Measurements from ENCODE around the gene ZSCAN30.

The ZSCAN30 gene

DNA sequence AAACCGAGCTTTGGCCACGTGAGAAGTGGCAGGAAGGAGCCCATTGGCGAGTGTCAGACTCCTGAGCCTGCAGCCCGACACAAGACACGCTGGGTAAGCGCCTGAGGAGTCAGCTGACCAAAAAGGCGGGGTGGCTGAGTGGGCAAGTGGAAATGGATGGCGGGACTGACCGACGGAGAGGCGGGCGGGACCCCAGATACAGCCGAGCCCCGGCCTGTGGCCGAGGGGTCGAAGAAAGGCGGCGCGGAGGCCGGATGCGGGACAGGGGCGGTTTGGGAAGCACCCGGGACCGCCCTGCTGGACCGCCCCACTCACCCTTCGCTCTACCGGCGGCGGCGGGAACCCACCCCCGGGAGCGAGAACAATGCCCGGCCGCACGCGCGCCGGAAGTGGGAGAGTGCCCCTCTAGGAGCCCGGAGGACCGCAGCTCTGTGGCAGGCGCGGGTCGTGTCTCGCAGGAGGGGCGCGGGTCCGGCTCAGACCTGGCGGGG lies 22.8 kb downstream of the ZSCAN30 start:
- FAIRE-seq, result no peak
- TF ChIP-seq TAF1 (IDR thresholded peaks at IDR 0.05; ENCODE audit: low read depth, low read length) (no peak), SPI1 (IDR thresholded peaks at IDR 0.05; ENCODE audit: low read depth, low read length) (no peak), POU2F2 (IDR thresholded peaks at IDR 0.05; ENCODE audit: low read depth, low read length) (no peak), POLR2A (IDR thresholded peaks at IDR 0.05; ENCODE audit: low read depth, low read length) (no peak), POLR2AphosphoS5 (IDR thresholded peaks at IDR 0.05; ENCODE audit: low read depth, low read length) (no peak)
- DNase-seq (ENCODE audit: insufficient read length, low spot score), result peak; percentile 33

DNA sequence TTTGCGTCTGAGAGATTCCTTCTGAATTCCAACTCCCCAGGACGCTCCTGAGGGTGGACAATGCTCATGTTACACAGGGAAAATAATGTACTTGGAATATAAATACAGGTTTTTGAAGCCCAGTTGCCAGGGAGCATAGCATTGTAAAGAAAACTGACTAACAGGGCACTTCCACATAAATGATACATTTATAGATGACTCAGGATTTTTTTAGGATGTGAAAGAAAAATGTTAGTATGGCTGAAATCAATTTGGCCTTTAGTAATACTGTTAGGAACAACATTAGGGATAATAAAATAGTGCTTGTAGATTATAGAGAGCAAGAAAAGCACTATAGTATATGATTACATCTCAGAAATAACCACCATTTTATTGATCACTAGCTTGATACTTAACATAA lies 25.6 kb downstream of the ZSCAN30 start:
- no peak for TF ChIP-seq PAX5 (IDR thresholded peaks at IDR 0.05; ENCODE audit: insufficient read depth, low read length, severe bottlenecking)
- TF ChIP-seq POU2F2 (IDR thresholded peaks at IDR 0.05; ENCODE audit: low read depth, low read length), result no peak
- no peak for TF ChIP-seq POLR2AphosphoS5 (IDR thresholded peaks at IDR 0.05; ENCODE audit: low read depth, low read length)
- TF ChIP-seq TAF1 (IDR thresholded peaks at IDR 0.05; ENCODE audit: low read depth, low read length), result no peak
- no peak for TF ChIP-seq SPI1 (IDR thresholded peaks at IDR 0.05; ENCODE audit: low read depth, low read length)
- TF ChIP-seq POLR2A (IDR thresholded peaks at IDR 0.05; ENCODE audit: low read depth, low read length), result no peak
- FAIRE-seq, result no peak
- no peak for DNase-seq (ENCODE audit: insufficient read length, low spot score)

DNA sequence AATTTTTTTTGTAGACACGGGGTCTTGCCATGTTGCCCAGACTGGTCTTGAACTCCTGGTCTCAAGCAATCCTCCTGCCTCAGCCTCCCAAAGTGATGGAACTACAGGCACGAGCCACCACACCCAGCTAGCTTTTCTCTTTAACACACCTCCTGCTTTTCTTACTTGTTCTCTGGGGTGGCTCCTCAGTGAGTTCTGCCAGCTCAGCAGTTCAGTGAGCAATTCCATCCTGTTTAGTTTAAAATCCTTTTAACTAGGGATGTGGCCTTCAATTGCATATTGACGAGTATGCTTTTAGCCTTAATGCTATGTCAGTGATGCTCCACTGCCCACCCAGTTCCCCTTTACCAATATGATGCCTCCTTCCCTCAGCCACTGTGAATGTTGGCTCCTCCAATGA lies 33.1 kb downstream of the ZSCAN30 start:
- TF ChIP-seq POLR2AphosphoS5 (IDR thresholded peaks at IDR 0.05; ENCODE audit: low read depth, low read length) (no peak), POU2F2 (IDR thresholded peaks at IDR 0.05; ENCODE audit: low read depth, low read length) (no peak), POLR2A (IDR thresholded peaks at IDR 0.05; ENCODE audit: low read depth, low read length) (no peak), SPI1 (IDR thresholded peaks at IDR 0.05; ENCODE audit: low read depth, low read length) (no peak), TAF1 (IDR thresholded peaks at IDR 0.05; ENCODE audit: low read depth, low read length) (no peak), PAX5 (IDR thresholded peaks at IDR 0.05; ENCODE audit: insufficient read depth, low read length, severe bottlenecking) (no peak)
- DNase-seq (ENCODE audit: insufficient read length, low spot score) (no peak), FAIRE-seq (no peak)

DNA sequence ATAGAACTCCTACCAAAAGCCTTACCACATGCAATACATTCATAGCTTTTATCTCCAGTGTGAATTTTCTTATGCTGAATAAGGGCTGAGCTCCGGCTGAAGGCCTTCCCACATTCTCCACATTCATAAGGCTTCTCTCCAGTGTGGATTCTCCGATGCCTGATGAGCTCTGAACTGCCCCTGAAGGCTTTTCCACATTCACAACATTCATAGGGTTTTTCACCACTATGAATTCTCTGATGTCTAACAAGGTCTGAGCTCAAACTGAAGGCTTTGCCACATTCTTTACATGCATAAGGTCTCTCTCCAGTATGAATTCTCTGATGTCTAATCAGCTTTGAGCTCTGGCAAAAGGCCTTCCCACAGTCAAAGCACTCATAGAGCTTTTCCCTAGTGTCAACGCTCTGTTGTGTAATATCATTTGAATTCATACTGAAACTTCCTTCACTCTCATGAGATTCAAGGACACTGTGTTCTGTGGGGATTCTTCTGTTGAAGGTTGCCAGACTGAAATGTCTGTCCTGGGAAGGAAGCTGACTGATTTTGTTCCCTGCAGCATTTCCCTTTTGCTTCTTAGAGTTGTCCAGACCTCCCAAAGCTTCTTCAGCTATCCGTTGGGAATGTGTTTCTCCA lies 36.3 kb downstream of the ZSCAN30 start:
- DNase-seq (ENCODE audit: insufficient read length, low spot score), result no peak
- TF ChIP-seq PAX5 (IDR thresholded peaks at IDR 0.05; ENCODE audit: insufficient read depth, low read length, severe bottlenecking) (no peak), POLR2AphosphoS5 (IDR thresholded peaks at IDR 0.05; ENCODE audit: low read depth, low read length) (no peak), SPI1 (IDR thresholded peaks at IDR 0.05; ENCODE audit: low read depth, low read length) (no peak), POU2F2 (IDR thresholded peaks at IDR 0.05; ENCODE audit: low read depth, low read length) (no peak), POLR2A (IDR thresholded peaks at IDR 0.05; ENCODE audit: low read depth, low read length) (no peak), TAF1 (IDR thresholded peaks at IDR 0.05; ENCODE audit: low read depth, low read length) (no peak)
- no peak for FAIRE-seq

DNA sequence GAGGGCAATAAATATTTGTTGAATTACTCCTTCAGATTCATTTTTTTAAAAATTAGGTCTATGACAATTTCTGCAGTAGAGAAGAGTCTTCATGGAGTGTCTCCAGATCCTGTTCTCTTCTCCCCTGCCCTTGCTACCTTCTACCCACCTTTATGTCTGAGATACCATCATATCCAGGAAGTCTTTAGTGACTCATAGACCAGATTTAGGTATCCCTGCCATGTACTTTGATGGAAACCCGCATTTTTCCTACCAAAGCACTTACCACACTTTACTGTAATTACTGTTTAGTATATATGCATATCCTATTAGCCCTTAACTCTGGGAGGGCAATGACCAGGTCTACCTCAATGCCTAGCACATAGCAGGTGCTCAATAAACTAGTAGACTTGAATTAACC lies 37.6 kb downstream of the ZSCAN30 start:
- no peak for FAIRE-seq
- TF ChIP-seq POLR2A (IDR thresholded peaks at IDR 0.05; ENCODE audit: low read depth, low read length) (no peak), POU2F2 (IDR thresholded peaks at IDR 0.05; ENCODE audit: low read depth, low read length) (no peak)
- DNase-seq (ENCODE audit: insufficient read length, low spot score), result no peak

DNA sequence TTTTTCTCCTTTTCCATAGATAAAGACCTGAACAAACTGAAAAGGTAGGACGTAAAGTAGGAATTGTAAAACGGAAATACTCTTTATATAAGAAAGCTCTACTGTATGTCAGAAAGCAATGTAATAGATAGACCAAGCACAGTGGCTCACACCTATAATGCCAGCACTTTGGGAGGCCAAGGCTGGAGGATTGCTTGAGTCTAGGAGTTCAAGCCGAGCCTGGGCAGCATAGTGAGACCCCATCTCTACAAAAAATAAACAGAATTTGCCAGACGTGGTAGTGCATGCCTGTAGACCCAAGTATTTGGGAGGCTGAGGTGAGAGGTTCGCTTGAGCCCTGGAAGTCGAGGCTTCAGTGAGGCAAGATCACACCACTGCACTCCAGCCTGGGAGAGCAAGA lies 41.6 kb downstream of the ZSCAN30 start:
- no peak for TF ChIP-seq SPI1 (IDR thresholded peaks at IDR 0.05; ENCODE audit: low read depth, low read length)
- TF ChIP-seq POLR2AphosphoS5 (IDR thresholded peaks at IDR 0.05; ENCODE audit: low read depth, low read length), result no peak
- TF ChIP-seq TAF1 (IDR thresholded peaks at IDR 0.05; ENCODE audit: low read depth, low read length), result no peak
- no peak for TF ChIP-seq POLR2A (IDR thresholded peaks at IDR 0.05; ENCODE audit: low read depth, low read length)
- TF ChIP-seq POU2F2 (IDR thresholded peaks at IDR 0.05; ENCODE audit: low read depth, low read length), result no peak
- no peak for TF ChIP-seq PAX5 (IDR thresholded peaks at IDR 0.05; ENCODE audit: insufficient read depth, low read length, severe bottlenecking)
- no peak for DNase-seq (ENCODE audit: insufficient read length, low spot score)
- FAIRE-seq, result no peak

DNA sequence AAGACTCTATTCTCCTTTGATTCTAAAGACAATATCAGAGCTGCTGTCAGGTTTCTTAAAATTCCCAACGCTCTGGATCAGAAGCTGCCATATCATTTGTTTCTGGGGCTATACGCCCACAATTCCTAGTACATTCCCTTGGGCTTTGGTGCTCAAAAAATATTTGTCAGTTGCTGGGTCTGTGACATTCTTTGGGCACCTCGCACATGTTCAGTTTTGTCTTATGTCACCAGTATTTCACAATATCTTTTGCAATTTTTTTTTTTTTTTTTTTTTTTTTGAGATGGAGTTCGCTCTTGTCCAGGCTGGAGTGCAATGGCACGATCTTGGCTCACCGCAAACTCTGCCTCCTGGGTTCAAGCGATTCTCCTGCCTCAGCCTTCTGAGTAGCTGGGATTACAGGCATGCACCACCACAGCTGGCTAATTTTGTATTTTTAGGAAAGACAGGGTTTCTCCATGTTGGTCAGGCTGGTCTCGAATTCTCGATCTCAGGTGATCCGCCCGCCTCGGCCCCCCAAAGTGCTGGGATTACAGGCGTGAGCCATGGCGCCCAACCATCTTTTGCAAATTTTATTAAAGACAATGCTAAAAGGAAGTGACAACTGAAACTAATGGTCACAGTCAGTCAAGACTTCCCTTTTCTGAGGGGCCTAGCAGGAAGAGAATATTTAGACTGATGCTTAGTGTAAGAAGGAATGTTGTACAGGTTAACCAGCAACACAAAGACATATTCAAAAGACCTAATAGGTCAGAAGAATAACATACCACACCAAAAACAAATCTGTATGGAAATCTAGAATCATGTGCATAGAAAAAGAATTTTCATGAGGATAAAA lies 42.4 kb downstream of the ZSCAN30 start:
- no peak for DNase-seq (ENCODE audit: insufficient read length, low spot score)
- TF ChIP-seq PAX5 (IDR thresholded peaks at IDR 0.05; ENCODE audit: insufficient read depth, low read length, severe bottlenecking) (no peak), POLR2A (IDR thresholded peaks at IDR 0.05; ENCODE audit: low read depth, low read length) (no peak), SPI1 (IDR thresholded peaks at IDR 0.05; ENCODE audit: low read depth, low read length) (peak; percentile 75), POLR2AphosphoS5 (IDR thresholded peaks at IDR 0.05; ENCODE audit: low read depth, low read length) (no peak), POU2F2 (IDR thresholded peaks at IDR 0.05; ENCODE audit: low read depth, low read length) (no peak), TAF1 (IDR thresholded peaks at IDR 0.05; ENCODE audit: low read depth, low read length) (no peak)
- no peak for FAIRE-seq

DNA sequence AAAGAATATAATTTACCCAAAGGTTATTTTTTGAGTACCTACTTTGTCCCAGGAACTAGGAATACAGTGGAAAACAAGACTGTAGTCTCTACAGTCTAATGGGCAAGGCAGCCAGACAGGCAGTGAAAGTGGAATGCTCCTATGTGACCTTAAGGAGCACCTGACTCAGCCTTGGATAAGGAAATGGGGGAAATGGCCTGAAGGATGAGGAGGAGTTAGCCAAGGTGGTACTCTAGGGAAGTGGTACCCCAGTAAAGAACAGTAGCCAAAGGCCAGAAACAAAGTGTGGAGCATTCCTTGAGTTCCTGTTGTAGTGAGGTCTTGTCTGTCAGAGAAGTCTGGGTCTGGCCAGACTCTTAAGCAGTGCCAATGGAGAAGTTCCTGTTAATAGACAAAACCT lies 43.2 kb downstream of the ZSCAN30 start:
- FAIRE-seq, result no peak

DNA sequence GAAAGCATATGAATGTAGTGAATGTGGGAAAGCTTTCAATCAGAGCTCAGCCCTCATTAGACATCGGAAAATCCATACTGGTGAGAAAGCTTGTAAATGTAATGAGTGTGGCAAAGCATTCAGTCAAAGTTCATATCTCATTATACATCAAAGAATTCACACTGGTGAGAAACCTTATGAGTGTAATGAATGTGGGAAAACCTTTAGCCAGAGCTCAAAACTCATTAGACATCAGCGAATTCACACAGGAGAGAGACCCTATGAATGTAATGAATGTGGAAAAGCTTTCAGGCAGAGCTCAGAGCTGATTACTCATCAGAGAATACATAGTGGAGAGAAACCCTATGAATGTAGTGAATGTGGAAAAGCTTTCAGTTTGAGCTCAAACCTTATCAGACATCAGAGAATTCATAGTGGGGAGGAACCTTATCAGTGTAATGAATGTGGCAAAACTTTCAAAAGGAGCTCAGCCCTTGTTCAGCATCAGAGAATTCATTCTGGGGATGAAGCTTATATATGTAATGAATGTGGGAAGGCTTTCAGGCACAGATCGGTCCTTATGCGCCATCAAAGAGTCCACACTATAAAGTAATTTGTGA lies 44.2 kb downstream of the ZSCAN30 start:
- no peak for DNase-seq (ENCODE audit: insufficient read length, low spot score)
- FAIRE-seq, result no peak
- TF ChIP-seq SPI1 (IDR thresholded peaks at IDR 0.05; ENCODE audit: low read depth, low read length), result no peak

More for the DNA sequence above, 43.2 kb downstream of the ZSCAN30 start:
- TF ChIP-seq SPI1 (IDR thresholded peaks at IDR 0.05; ENCODE audit: low read depth, low read length), result no peak
- no peak for TF ChIP-seq TAF1 (IDR thresholded peaks at IDR 0.05; ENCODE audit: low read depth, low read length)
- TF ChIP-seq POLR2A (IDR thresholded peaks at IDR 0.05; ENCODE audit: low read depth, low read length), result no peak
- TF ChIP-seq POU2F2 (IDR thresholded peaks at IDR 0.05; ENCODE audit: low read depth, low read length), result no peak
- TF ChIP-seq PAX5 (IDR thresholded peaks at IDR 0.05; ENCODE audit: insufficient read depth, low read length, severe bottlenecking), result no peak
- TF ChIP-seq POLR2AphosphoS5 (IDR thresholded peaks at IDR 0.05; ENCODE audit: low read depth, low read length), result no peak
- no peak for DNase-seq (ENCODE audit: insufficient read length, low spot score)
